Prostate gland (tissue), 2 donors: ENCODE measurements around the gene XYLT2. TPM values are rescaled to one million over a fixed set of nuclear protein-coding genes. Genes with fewer than 3 reads are reported as not detected.

Source experiments
- DNase-seq: peaks from one replicate; pipeline ENCODE4 v3.0.0-alpha.2; 2019; ENCODE audit warnings: low spot score
- H3K27ac ChIP-seq, 2 donors: fragments of 200-600 bp; sonication (generic); 2 replicates each; pipeline ENCODE4 v1.5.1; 2017 to 2019
- H3K27me3 ChIP-seq: fragments of 200-600 bp; sonication (generic); replicated peaks from 2 replicates; pipeline ENCODE4 v1.5.1; 2019; ENCODE audit not compliant: insufficient read depth
- H3K36me3 ChIP-seq, 2 donors: fragments of 200-600 bp; sonication (generic); 1 replicate in 1 of 2; 2 replicates in 1 of 2; pipeline versions ENCODE4 v1.5.1 to v1.8.1; 2017 to 2019
- H3K4me1 ChIP-seq: fragments of 200-600 bp; sonication (generic); replicated peaks from 2 replicates; pipeline ENCODE4 v1.5.1; 2019
- H3K4me3 ChIP-seq, 2 donors: fragments of 200-600 bp; sonication (generic); 2 replicates each; pipeline ENCODE4 v1.5.1; 2017 to 2019
- H3K9me3 ChIP-seq: fragments of 200-600 bp; sonication (generic); 2 replicates; pipeline ENCODE4 v1.5.1; 2017
- CTCF ChIP-seq, 4 experiments: fragments of 200-600 bp in 2 of 4; fragments of 450-650 bp in 2 of 4; sonication (generic) in 2 of 4; IDR thresholded peaks; 1 replicate in 3 of 4; 2 replicates in 1 of 4; pipeline ENCODE4 v1.5.1; 2016 to 2019; ENCODE audit warnings: antibody characterized with exemption in 4 of 4, mild to moderate bottlenecking in 2 of 4, moderate library complexity in 2 of 4
- POLR2A ChIP-seq: fragments of 450-650 bp; IDR thresholded peaks from one replicate; pipeline ENCODE4 v1.6.1; 2016; ENCODE audit warnings: antibody characterized with exemption, mild to moderate bottlenecking
- POLR2AphosphoS5 ChIP-seq: sonication (generic); formaldehyde crosslinking; IDR thresholded peaks from one replicate; pipeline ENCODE4 v1.6.1; 2017; ENCODE audit warnings: antibody characterized with exemption
- WGBS: methylation state at CpG from one replicate; pipeline ENCODE4 v1.1.5; 2018; 5-methylcytosine and 5-hydroxymethylcytosine counted together
- intact Hi-C: fragments of 100-400 bp; cut with DNase I; formaldehyde crosslinking; loops from one replicate; pipeline ENCODE4 v1.14.2; 2022
- small RNA-seq, 2 donors: library from RNA; depleted of rRNA; stranded (forward); fragments of <200 nt; gene quantifications; one replicate each; pipeline ENCODE3, GENCODE V24; 2016
- total RNA-seq, 2 donors: library from RNA; depleted of rRNA; stranded (reverse); fragments of >200 nt; gene quantifications; one replicate each; pipeline ENCODE4 v1.1.0, GENCODE V29; 2016

The XYLT2 gene
- total RNA-seq, 2 donors from 2014 or later: 44.8 to 49.8 TPM

DNA sequence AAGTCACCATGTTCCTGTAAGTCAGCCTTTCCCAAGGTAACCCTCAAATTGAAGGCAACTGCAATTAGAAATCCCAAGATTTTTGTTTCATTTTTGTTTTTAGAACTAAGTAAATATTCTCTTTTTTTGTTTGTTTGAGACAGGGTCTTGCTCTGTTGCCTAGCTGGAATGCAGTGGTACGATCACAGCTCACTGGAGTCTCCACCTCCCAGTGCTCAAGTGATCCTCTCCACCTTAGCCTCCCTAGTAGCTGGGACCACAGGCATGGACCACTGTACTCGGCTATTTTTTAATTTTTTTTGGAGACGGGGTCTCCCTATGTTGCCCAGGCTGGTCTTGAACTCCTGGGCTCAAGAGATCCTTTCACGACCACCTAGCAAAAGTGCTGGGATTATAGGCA, 62.0 kb downstream of the XYLT2 start:
- intact Hi-C loops: no loop called here
- WGBS: 60% methylated on average over 4 of the region's 4 CpGs
- Histone ChIP-seq H3K36me3 (no peaks in the 10 kb centered on the region), H3K27me3 (no peaks in the 10 kb centered on the region), H3K27ac (no peak overlapping the region), H3K9me3 (no peaks in the 10 kb centered on the region), H3K4me1 (no peaks in the 10 kb centered on the region), H3K4me3 (no peak overlapping the region)
- TF ChIP-seq POLR2A: no peak
- no peak for TF ChIP-seq CTCF (IDR thresholded peaks at IDR 0.05)
- TF ChIP-seq POLR2AphosphoS5: no peak
- no peak for DNase-seq

Small RNA genes lying within 50 kb of the gene (small RNA-seq; reads per million reads assigned to genes)
- gene RF00019: 0 reads per million in 2 donors

Other genes with a start within 250 kb of the XYLT2 start
- gene SAMD14, start 216.0 kb upstream of the XYLT2 start, total RNA-seq: 1 to 10 TPM; 2.5 to 7.4 TPM
- 10 to 100 TPM; 36.2 to 79.7 TPM for gene PPP1R9B, start 195.4 kb upstream of the XYLT2 start, total RNA-seq
- gene SGCA, start 180.1 kb upstream of the XYLT2 start, total RNA-seq: 10 to 100 TPM; 13.9 to 19.4 TPM
- 10 to 100 TPM; 21.5 to 81.0 TPM for gene COL1A1, start 144.5 kb upstream of the XYLT2 start, total RNA-seq
- gene TMEM92, start 71.7 kb upstream of the XYLT2 start, total RNA-seq: under 1 TPM; 0.91 to 0.96 TPM
- gene MRPL27, start 27.1 kb downstream of the XYLT2 start, total RNA-seq: 10 to 100 TPM; 63.3 to 69.6 TPM
- 10 to 100 TPM in 1 of 2 donors, under 1 TPM in 1; 0.23 to 13.6 TPM for gene EME1, start 27.1 kb downstream of the XYLT2 start, total RNA-seq
- gene LRRC59, start 51.4 kb downstream of the XYLT2 start, total RNA-seq: 10 to 100 TPM; 67.6 to 76.6 TPM
- 100 to 1,000 TPM in 1 of 2 donors, 10 to 100 TPM in 1; 49.0 to 111 TPM for gene ACSF2, start 80.1 kb downstream of the XYLT2 start, total RNA-seq
- gene CHAD, start 122.8 kb downstream of the XYLT2 start, total RNA-seq: 1 to 10 TPM in 1 of 2 donors, under 1 TPM in 1; 0.51 to 1.6 TPM
- gene RSAD1, start 132.7 kb downstream of the XYLT2 start, total RNA-seq: 10 to 100 TPM; 33.7 to 44.1 TPM
- 10 to 100 TPM in 1 of 2 donors, under 1 TPM in 1; 0.14 to 12.6 TPM for gene MYCBPAP, start 162.3 kb downstream of the XYLT2 start, total RNA-seq
- gene EPN3, start 186.6 kb downstream of the XYLT2 start, total RNA-seq: 100 to 1,000 TPM in 1 of 2 donors, 10 to 100 TPM in 1; 60.8 to 108 TPM
- 100 to 1,000 TPM; 188 to 208 TPM for gene SPATA20, start 201.0 kb downstream of the XYLT2 start, total RNA-seq
- 1 to 10 TPM; 3.4 to 6.6 TPM for gene CACNA1G, start 214.6 kb downstream of the XYLT2 start, total RNA-seq